ENCODE measurements around the gene BICC1. TPM values are rescaled to one million over a fixed set of nuclear protein-coding genes. Genes with fewer than 3 reads are reported as not detected.

The BICC1 gene
- total RNA-seq, 1 experiment from 2014 or later, result 0.57 TPM

GRCh38 chr10:58727633-58728032 is 215.0 kb downstream of the BICC1 start:
- no peak overlapping the region for H2AK5ac ChIP-seq (ENCODE audit: insufficient read length, low read length)
- TF ChIP-seq CTCF (conservative IDR thresholded peaks at IDR 0.05), result no peak
- no peaks in the 10 kb centered on the region for H3K79me2 ChIP-seq (ENCODE audit: insufficient read depth, low read length)
- no peak overlapping the region for H3K23ac ChIP-seq (ENCODE audit: insufficient read length, low read depth, low read length)
- Mint-ChIP-seq H3K36me3 (ENCODE audit: insufficient read depth in 1 of 3, low read depth in 3 of 3) (peaks cover 10 to 18% (median 12%) of the 10 kb centered on the region in 3 experiments), H3K9me3 (peaks cover 21 to 22% of the 10 kb centered on the region in 2 experiments), H3K4me3 (no peak overlapping the region), H3K27me3 (ENCODE audit: low read depth) (no peaks in the 10 kb centered on the region; the same call in 1 of the 2 replicates), H3K4me1 (no peaks in the 10 kb centered on the region), H3K27ac (no peak overlapping the region)
- H3K23me2 ChIP-seq (ENCODE audit: insufficient read length, low read depth, low read length, poor library complexity, severe bottlenecking), result no peaks in the 10 kb centered on the region
- H3K27ac ChIP-seq (ENCODE audit: insufficient read length, low read depth, low read length), result no peak overlapping the region
- no peak overlapping the region for H3K9ac ChIP-seq (ENCODE audit: extremely low read depth, insufficient read length, low read length)
- no peak overlapping the region for H2BK12ac ChIP-seq (ENCODE audit: insufficient read length, low read depth, low read length)
- no peak overlapping the region for H3K4ac ChIP-seq (ENCODE audit: low read depth, low read length)
- no peak overlapping the region for H3K18ac ChIP-seq (ENCODE audit: insufficient read length, low read depth, low read length)
- no peaks in the 10 kb centered on the region for H3K27me3 ChIP-seq (ENCODE audit: insufficient read depth, low read length)
- H2AFZ ChIP-seq (ENCODE audit: low read length), result no peak overlapping the region
- no peak overlapping the region for H4K91ac ChIP-seq (ENCODE audit: insufficient read length, low read depth, low read length)
- H3K79me1 ChIP-seq (ENCODE audit: insufficient read depth, low read depth, low read length, poor library complexity, severe bottlenecking), result no peaks in the 10 kb centered on the region
- DNase-seq, result no peak
- no peak overlapping the region for H3T11ph ChIP-seq (ENCODE audit: low read length)
- no peak overlapping the region for H2BK20ac ChIP-seq (ENCODE audit: low read depth, low read length, poor library complexity, severe bottlenecking)
- peaks cover 17% of the 10 kb centered on the region for H3K9me3 ChIP-seq (ENCODE audit: control insufficient read depth, low read depth, low read length)
- H2BK15ac ChIP-seq (ENCODE audit: low read depth, low read length), result no peak overlapping the region
- H3K14ac ChIP-seq (ENCODE audit: insufficient read depth, low read length), result no peak overlapping the region
- H4K8ac ChIP-seq (replicated peaks; ENCODE audit: insufficient read length, low read depth, low read length), result no peak overlapping the region
- H4K20me1 ChIP-seq (ENCODE audit: control insufficient read depth, insufficient read depth, insufficient read length), result no peaks in the 10 kb centered on the region
- H3K4me1 ChIP-seq (ENCODE audit: insufficient read depth, low read length), result no peaks in the 10 kb centered on the region
- no peak overlapping the region for H3K4me2 ChIP-seq (ENCODE audit: insufficient read depth, insufficient read length, low read length)
- H4K5ac ChIP-seq (ENCODE audit: insufficient read length, low read depth, low read length), result no peak overlapping the region
- no peak overlapping the region for H2BK120ac ChIP-seq (ENCODE audit: low read depth, low read length, poor library complexity, severe bottlenecking)
- no peak overlapping the region for H3K56ac ChIP-seq (ENCODE audit: insufficient read length, low read depth, low read length)
- H2BK5ac ChIP-seq (ENCODE audit: insufficient read length, low read length), result no peak overlapping the region

All from H9 (cell line).